ENCODE data around the gene FABP6. TPM values are rescaled to one million over a fixed set of nuclear protein-coding genes. Genes with fewer than 3 reads are reported as not detected.

The FABP6 gene
- total RNA-seq, 1 experiment from 2014 or later: 5.2 TPM

- no peak overlapping the region for H2AK5ac ChIP-seq (ENCODE audit: insufficient read length, low read length)
- no peak overlapping the region for H3K56ac ChIP-seq (ENCODE audit: insufficient read length, low read depth, low read length)
- peak overlapping the region in 2 of 3 experiments; percentile 2 to 40; a peak in 5 of 7 replicates for H3K27ac Mint-ChIP-seq
- H4K5ac ChIP-seq (ENCODE audit: insufficient read length, low read depth, low read length): no peak overlapping the region
- H3K79me2 ChIP-seq (ENCODE audit: insufficient read depth, low read length): no peaks in the 10 kb centered on the region
- no peak overlapping the region for H3K4me2 ChIP-seq (ENCODE audit: insufficient read depth, insufficient read length, low read length)
- no peak overlapping the region for H2BK5ac ChIP-seq (ENCODE audit: insufficient read length, low read length)
- H2AFZ ChIP-seq (ENCODE audit: low read length): no peak overlapping the region
- H3K27me3 Mint-ChIP-seq (ENCODE audit: low read depth): peaks cover 2% of the 10 kb centered on the region; the same call in 1 of the 2 replicates
- H3K14ac ChIP-seq (ENCODE audit: insufficient read depth, low read length): no peak overlapping the region
- no peak overlapping the region for H2BK120ac ChIP-seq (ENCODE audit: low read depth, low read length, poor library complexity, severe bottlenecking)
- no peaks in the 10 kb centered on the region for H3K27me3 ChIP-seq (ENCODE audit: insufficient read depth, low read length)
- no peaks in the 10 kb centered on the region for H4K20me1 ChIP-seq (ENCODE audit: control insufficient read depth, insufficient read depth, insufficient read length)
- no peak overlapping the region for H2BK12ac ChIP-seq (ENCODE audit: insufficient read length, low read depth, low read length)
- WGBS (ENCODE audit: extremely low coverage, insufficient read length, low lambda C conversion rate): no CpG with 5 or more reads among the region's 5 CpGs
- H3K4me3 Mint-ChIP-seq: no peak overlapping the region
- H3T11ph ChIP-seq (ENCODE audit: low read length): no peak overlapping the region
- no peaks in the 10 kb centered on the region for H3K23me2 ChIP-seq (ENCODE audit: insufficient read length, low read depth, low read length, poor library complexity, severe bottlenecking)
- no peak overlapping the region for H4K8ac ChIP-seq (replicated peaks; ENCODE audit: insufficient read length, low read depth, low read length)
- H3K4me1 Mint-ChIP-seq: peaks cover 34 to 41% of the 10 kb centered on the region in 2 experiments
- no peak overlapping the region for H3K9ac ChIP-seq (ENCODE audit: extremely low read depth, insufficient read length, low read length)
- H2BK15ac ChIP-seq (ENCODE audit: low read depth, low read length): no peak overlapping the region
- H3K36me3 Mint-ChIP-seq (ENCODE audit: insufficient read depth in 1 of 3, low read depth in 3 of 3): peaks cover 4 to 11% (median 9%) of the 10 kb centered on the region in 3 experiments; a peak in 6 of 7 replicates
- no peak for TF ChIP-seq CTCF (conservative IDR thresholded peaks at IDR 0.05)
- H3K18ac ChIP-seq (ENCODE audit: insufficient read length, low read depth, low read length): no peak overlapping the region
- H3K79me1 ChIP-seq (ENCODE audit: insufficient read depth, low read depth, low read length, poor library complexity, severe bottlenecking): no peaks in the 10 kb centered on the region
- H3K9me3 Mint-ChIP-seq: peaks cover 8 to 11% of the 10 kb centered on the region in 2 experiments
- no peak overlapping the region for H3K4ac ChIP-seq (ENCODE audit: low read depth, low read length)
- no peak overlapping the region for H2BK20ac ChIP-seq (ENCODE audit: low read depth, low read length, poor library complexity, severe bottlenecking)
- no peaks in the 10 kb centered on the region for H3K9me3 ChIP-seq (ENCODE audit: control insufficient read depth, low read depth, low read length)
- peaks cover 11% of the 10 kb centered on the region; the same call in 1 of the 2 replicates for H3K4me1 ChIP-seq (ENCODE audit: insufficient read depth, low read length)
- no peak for DNase-seq
- H4K91ac ChIP-seq (ENCODE audit: insufficient read length, low read depth, low read length): no peak overlapping the region
- H3K27ac ChIP-seq (ENCODE audit: insufficient read length, low read depth, low read length): no peak overlapping the region
- no peak overlapping the region for H3K23ac ChIP-seq (ENCODE audit: insufficient read length, low read depth, low read length)
These were observed 6.4 kb downstream of the FABP6 start for GRCh38 chr5:160235731-160236130.

Data from H9 (cell line).